ENCODE data around the gene ALG3. TPM values are rescaled to one million over a fixed set of nuclear protein-coding genes. Genes with fewer than 3 reads are reported as not detected.

Gene ALG3
- total and polyA plus RNA-seq, 2 experiments from 2014 or later = 76.9 to 109 TPM

DNA sequence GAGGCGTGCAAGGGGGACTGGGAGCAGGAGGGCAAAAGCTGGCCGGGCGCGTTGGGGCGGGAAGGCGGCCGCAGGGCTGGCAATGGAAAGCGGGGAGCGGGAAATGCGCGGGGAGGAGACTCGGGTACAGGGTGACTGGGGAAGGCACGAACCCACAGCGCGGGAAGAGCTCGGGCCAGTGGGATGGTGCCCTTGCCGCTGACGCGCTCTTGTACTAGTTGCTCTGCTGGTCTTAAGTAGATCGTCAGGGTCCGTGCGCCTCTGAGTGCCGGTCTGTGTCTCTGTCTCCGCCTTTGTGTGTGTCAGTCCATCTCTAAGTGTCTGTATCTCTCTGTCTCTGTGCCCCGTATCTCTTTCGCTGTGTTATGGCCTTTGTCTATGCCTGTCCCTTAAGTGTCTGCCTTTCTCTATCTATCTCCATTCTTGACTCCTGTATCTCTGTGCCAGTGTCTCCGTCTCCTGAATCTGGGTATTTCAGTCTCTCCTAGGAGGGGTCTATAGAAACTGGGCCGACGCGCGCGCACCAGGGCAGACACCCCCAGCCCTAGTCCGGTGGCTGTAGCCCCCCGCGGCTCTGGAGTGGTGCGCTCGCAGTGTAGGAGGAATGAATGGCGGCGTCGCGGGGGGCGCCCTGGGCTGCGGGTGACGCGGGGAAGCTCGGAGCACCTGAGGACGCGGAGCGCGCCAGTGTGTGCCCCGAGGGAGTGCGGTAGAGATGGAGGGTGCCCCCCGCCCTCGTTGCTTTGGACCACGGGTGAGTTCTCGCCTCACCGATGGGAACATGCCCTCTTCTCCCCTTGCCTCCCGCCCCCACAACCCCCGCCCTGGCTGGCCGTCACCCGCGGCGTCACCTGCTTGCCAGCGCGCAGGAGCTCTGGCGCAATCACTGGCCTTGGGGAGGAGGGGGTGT is 13.3 kb upstream of the ALG3 start:
- Mint-ChIP-seq H3K9me3 (no peaks in the 10 kb centered on the region; the same call in 1 of the 3 replicates), H3K27ac (no peak overlapping the region), H3K36me3 (ENCODE audit: low read depth) (peaks cover 8% of the 10 kb centered on the region; the same call in 1 of the 3 replicates), H3K4me1 (peaks cover 14% of the 10 kb centered on the region), H3K4me3 (peak overlapping the region; percentile 86), H3K27me3 (ENCODE audit: insufficient read depth, low read depth, poor library complexity) (peaks cover 55% of the 10 kb centered on the region)
- Histone ChIP-seq H3F3A (replicated peaks; ENCODE audit: low read depth) (peaks cover 15% of the 10 kb centered on the region), H3K4me2 (peak overlapping the region; percentile 98), H3K4me3 (peak overlapping the region; percentile 91), H3K27me3 (ENCODE audit: insufficient read depth) (peaks cover 76% of the 10 kb centered on the region), H4K20me1 (replicated peaks; ENCODE audit: insufficient read depth) (peaks cover 11% of the 10 kb centered on the region), H3K79me2 (replicated peaks; ENCODE audit: insufficient read depth) (no peaks in the 10 kb centered on the region), H3K9me2 (ENCODE audit: insufficient read depth) (no peaks in the 10 kb centered on the region), H3K36me3 (ENCODE audit: insufficient read depth) (no peaks in the 10 kb centered on the region), H2AFZ (peak overlapping the region; percentile 99), H3K4me1 (ENCODE audit: insufficient read depth) (peaks cover 3% of the 10 kb centered on the region; the same call in 1 of the 2 replicates), H3K27ac (ENCODE audit: low read depth) (no peak overlapping the region)
- DNase-seq (ENCODE audit: low spot score) (peak; percentile 47), ATAC-seq (peak; percentile 32)
- TF ChIP-seq POLR2AphosphoS5 (IDR thresholded peaks at IDR 0.05; ENCODE audit: low read depth) = peak; percentile 42
- no peak for TF ChIP-seq ZNF114 (CRISPR knock-in tag; IDR thresholded peaks at IDR 0.05)
- TF ChIP-seq, protein P1, sequence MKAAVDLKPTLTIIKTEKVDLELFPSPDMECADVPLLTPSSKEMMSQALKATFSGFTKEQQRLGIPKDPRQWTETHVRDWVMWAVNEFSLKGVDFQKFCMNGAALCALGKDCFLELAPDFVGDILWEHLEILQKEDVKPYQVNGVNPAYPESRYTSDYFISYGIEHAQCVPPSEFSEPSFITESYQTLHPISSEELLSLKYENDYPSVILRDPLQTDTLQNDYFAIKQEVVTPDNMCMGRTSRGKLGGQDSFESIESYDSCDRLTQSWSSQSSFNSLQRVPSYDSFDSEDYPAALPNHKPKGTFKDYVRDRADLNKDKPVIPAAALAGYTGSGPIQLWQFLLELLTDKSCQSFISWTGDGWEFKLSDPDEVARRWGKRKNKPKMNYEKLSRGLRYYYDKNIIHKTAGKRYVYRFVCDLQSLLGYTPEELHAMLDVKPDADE (IDR thresholded peaks at IDR 0.05) = no peak
- no peak for TF ChIP-seq CREB1 (CRISPR knock-in tag; IDR thresholded peaks at IDR 0.05; ENCODE audit: low read depth)
- peak; percentile 66 for TF ChIP-seq EZH2 (IDR thresholded peaks at IDR 0.05; ENCODE audit: low read depth, unreplicated experiment)
- TF ChIP-seq, protein P2, sequence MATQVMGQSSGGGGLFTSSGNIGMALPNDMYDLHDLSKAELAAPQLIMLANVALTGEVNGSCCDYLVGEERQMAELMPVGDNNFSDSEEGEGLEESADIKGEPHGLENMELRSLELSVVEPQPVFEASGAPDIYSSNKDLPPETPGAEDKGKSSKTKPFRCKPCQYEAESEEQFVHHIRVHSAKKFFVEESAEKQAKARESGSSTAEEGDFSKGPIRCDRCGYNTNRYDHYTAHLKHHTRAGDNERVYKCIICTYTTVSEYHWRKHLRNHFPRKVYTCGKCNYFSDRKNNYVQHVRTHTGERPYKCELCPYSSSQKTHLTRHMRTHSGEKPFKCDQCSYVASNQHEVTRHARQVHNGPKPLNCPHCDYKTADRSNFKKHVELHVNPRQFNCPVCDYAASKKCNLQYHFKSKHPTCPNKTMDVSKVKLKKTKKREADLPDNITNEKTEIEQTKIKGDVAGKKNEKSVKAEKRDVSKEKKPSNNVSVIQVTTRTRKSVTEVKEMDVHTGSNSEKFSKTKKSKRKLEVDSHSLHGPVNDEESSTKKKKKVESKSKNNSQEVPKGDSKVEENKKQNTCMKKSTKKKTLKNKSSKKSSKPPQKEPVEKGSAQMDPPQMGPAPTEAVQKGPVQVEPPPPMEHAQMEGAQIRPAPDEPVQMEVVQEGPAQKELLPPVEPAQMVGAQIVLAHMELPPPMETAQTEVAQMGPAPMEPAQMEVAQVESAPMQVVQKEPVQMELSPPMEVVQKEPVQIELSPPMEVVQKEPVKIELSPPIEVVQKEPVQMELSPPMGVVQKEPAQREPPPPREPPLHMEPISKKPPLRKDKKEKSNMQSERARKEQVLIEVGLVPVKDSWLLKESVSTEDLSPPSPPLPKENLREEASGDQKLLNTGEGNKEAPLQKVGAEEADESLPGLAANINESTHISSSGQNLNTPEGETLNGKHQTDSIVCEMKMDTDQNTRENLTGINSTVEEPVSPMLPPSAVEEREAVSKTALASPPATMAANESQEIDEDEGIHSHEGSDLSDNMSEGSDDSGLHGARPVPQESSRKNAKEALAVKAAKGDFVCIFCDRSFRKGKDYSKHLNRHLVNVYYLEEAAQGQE (IDR thresholded peaks at IDR 0.05; ENCODE audit: unreplicated experiment) = no peak

DNA sequence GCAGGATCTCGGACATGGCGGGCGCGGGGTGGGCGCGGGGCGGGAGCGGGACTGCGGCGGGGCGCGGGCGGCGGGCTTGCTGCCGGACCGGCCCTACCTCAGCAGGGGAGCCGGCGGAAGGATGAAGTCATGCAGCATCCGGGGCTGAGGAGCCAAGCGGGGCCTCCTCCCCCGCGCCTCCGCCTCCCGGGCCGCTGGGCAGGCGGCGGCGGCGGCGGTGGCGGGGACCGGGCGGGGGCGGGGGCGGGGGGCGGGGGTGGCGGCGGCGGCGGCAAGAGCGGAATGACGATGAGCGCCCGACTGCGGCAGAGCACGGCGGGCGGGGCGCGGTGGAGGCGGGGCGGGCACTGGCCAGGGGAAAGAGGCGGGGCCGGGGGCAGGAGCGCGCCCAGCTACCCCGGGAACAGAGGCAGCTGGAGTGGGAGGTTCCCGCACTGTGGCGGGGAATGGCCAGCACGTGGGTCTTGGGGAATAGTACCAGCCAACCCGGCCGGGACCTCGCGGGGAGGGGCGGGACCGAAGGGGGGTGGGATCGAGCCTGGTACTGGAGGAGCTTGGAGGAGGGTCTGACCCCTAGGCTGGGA is 12.6 kb upstream of the ALG3 start, which contains the start of gene CAMK2N2:
Gene CAMK2N2, minus strand, starts transcription at position 284 of the 584 bp plus-strand sequence. Its CDS starts 268 bp downstream, at position 16.
- H3K4me2 ChIP-seq = peak within 1 kb of the TSS; percentile 98
- Mint-ChIP-seq H3K4me3 (peak within 1 kb of the TSS; percentile 86), H3K27ac (no peak within 1 kb of the TSS), H3K4me1 (peaks cover 14% of the 10 kb centered on the region), H3K9me3 (no peaks in the 10 kb centered on the region; the same call in 1 of the 3 replicates), H3K27me3 (ENCODE audit: insufficient read depth, low read depth, poor library complexity) (peaks cover 55% of the 10 kb centered on the region), H3K36me3 (ENCODE audit: low read depth) (peaks cover 8% of the 10 kb centered on the region; the same call in 1 of the 3 replicates)
- no peak within 1 kb of the TSS for H3K27ac ChIP-seq (ENCODE audit: low read depth)
- peak within 1 kb of the TSS; percentile 91 for H3K4me3 ChIP-seq
- DNase-seq (ENCODE audit: low spot score) (peak; percentile 83), ATAC-seq (peak; percentile 75)
- H2AFZ ChIP-seq = peak within 1 kb of the TSS; percentile 99
- H3K27me3 ChIP-seq (ENCODE audit: insufficient read depth) = peaks cover 76% of the 10 kb centered on the region
- no peaks in the 10 kb centered on the region for H3K36me3 ChIP-seq (ENCODE audit: insufficient read depth)
- H3K79me2 ChIP-seq (replicated peaks; ENCODE audit: insufficient read depth) = no peaks in the 10 kb centered on the region
- H3K9me2 ChIP-seq (ENCODE audit: insufficient read depth) = no peaks in the 10 kb centered on the region
- H3K4me1 ChIP-seq (ENCODE audit: insufficient read depth) = peaks cover 3% of the 10 kb centered on the region; the same call in 1 of the 2 replicates
- H3F3A ChIP-seq (replicated peaks; ENCODE audit: low read depth) = peaks cover 15% of the 10 kb centered on the region
- H4K20me1 ChIP-seq (replicated peaks; ENCODE audit: insufficient read depth) = peaks cover 15% of the 10 kb centered on the region
- TF ChIP-seq ZNF114 (CRISPR knock-in tag; IDR thresholded peaks at IDR 0.05) = no peak
- TF ChIP-seq, protein P3, sequence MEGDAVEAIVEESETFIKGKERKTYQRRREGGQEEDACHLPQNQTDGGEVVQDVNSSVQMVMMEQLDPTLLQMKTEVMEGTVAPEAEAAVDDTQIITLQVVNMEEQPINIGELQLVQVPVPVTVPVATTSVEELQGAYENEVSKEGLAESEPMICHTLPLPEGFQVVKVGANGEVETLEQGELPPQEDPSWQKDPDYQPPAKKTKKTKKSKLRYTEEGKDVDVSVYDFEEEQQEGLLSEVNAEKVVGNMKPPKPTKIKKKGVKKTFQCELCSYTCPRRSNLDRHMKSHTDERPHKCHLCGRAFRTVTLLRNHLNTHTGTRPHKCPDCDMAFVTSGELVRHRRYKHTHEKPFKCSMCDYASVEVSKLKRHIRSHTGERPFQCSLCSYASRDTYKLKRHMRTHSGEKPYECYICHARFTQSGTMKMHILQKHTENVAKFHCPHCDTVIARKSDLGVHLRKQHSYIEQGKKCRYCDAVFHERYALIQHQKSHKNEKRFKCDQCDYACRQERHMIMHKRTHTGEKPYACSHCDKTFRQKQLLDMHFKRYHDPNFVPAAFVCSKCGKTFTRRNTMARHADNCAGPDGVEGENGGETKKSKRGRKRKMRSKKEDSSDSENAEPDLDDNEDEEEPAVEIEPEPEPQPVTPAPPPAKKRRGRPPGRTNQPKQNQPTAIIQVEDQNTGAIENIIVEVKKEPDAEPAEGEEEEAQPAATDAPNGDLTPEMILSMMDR (conservative IDR thresholded peaks at IDR 0.05; ENCODE audit: low read depth in 2 of 2) = no peak
- no peak for TF ChIP-seq ZNF331 (CRISPR knock-in tag; IDR thresholded peaks at IDR 0.05; ENCODE audit: low read depth)
- TF ChIP-seq EZH2phosphoT487 (IDR thresholded peaks at IDR 0.05; ENCODE audit: unreplicated experiment) = no peak
- TF ChIP-seq EZH2 (IDR thresholded peaks at IDR 0.05; ENCODE audit: low read depth, unreplicated experiment) = no peak
- TF ChIP-seq CREB1 (CRISPR knock-in tag; IDR thresholded peaks at IDR 0.05; ENCODE audit: low read depth) = no peak
- TF ChIP-seq, protein P2 (IDR thresholded peaks at IDR 0.05; ENCODE audit: unreplicated experiment) = no peak

All from GM23338 (cell line).